NCI-H2081 (cell line): Measurements from ENCODE around the gene GPR22.

Experiments
- DNase-seq, 2 experiments: peaks; one replicate each; lab custom pipeline; 2025; lab: John Stamatoyannopoulos, UW

Gene GPR22

GRCh38 chr7:107479303-107479702 lies 9.4 kb downstream of the GPR22 start:
- DNase-seq: no peak

GRCh38 chr7:107480932-107481331 lies 11.1 kb downstream of the GPR22 start:
- DNase-seq: no peak

- no peak for DNase-seq
These were observed 12.7 kb downstream of the GPR22 start for GRCh38 chr7:107482571-107482970.

DNA sequence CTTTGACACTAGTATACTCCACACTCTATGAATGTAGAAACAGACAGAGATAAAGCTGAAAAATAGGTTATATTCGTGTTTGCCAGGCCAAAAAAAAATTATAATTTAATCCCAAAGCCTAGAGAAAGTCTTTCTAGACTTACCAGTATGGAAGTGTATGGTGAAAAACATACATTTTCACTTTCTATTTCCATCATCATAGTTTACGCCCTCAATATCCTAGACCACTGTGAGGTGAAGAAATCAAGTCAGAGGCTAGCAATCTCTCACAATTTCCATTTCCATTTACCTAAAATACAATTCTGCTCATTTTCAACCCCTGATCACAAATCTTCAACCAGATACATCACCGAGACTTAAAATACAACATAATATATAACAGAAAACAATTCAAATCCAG lies 16.2 kb downstream of the GPR22 start:
- DNase-seq: no peak

DNA sequence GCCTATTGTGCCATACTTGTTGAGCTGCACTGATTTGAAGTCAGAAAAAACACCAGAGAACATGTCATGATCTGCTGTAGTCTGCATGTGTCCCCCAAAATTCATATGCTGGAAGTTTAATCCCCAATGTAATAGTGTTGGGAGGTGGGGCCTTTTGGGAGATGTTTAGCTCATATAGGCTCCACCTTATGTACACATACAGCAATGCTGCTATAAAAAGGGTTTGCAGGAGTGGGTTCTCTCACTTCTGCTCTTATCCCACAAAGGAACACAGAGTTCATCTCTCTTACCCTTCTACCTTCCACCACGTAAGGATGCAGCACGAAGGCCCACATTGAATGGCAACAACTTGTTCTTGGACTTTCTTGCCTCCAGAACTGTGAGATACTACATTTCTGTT lies 23.0 kb downstream of the GPR22 start:
- DNase-seq: no peak

- peak in 1 of 2 experiments; percentile 22 for DNase-seq
These were observed 24.5 kb downstream of the GPR22 start for GRCh38 chr7:107494315-107494751.

DNA sequence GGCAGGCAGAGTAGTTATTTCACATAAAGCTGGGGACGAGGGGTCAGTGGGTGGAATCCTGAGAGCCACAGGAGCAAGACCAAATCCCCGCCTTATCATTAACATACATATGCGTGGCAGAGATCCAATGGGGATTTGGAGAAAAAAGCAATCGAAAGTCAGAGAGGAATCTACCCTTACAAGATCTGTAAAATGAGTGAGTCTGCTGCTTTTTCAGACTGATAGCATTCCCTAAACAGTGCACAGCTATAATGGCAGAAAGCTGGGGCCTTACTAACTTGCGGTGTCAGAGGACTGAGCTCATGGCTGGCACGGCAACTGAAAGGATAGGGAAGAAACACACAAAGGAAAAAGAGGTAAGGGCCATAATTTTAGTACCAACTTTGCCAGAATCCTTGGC lies 25.0 kb downstream of the GPR22 start:
- DNase-seq: no peak

GRCh38 chr7:107495516-107495915 lies 25.7 kb downstream of the GPR22 start:
- DNase-seq: no peak

DNA sequence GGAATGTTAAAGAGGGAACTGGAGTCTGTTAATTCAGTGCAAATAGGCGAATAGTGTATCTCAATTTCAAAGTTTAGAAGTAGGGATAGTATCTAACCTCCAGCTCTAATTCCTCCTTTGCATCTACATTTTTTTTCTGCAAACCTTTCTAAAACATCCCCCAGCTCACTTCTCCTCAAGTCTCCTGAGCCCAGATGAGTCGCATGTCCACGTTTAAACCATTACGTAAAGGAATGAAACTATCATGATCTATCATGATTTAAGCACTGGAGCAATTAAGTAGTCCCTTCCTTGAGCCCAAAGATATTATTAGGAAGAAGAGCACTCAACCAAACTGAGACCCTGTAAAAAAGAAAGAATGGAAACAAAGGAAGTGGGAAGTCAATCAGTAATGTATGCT lies 29.9 kb downstream of the GPR22 start:
- no peak for DNase-seq

- peak; percentile 21 to 60 for DNase-seq
These were observed 31.7 kb downstream of the GPR22 start for GRCh38 chr7:107501593-107501992.

DNA sequence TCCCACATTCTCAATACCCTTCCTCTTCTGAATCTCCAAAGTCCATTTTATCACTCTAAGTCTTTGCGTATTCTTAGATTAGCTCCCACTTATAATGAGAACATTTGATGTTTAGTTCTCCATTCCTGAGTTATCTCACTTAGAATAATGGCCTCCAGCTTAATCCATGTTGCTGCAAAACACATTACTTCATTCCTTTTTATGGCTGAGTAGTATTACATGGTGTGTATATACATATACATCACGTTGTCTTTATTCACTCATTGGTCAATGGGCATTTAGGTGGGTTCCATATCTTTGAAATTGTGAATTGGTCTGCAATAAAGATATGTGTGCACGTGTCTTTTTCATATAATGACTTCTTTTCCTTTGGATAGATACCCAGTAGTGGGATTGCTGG lies 32.3 kb downstream of the GPR22 start:
- DNase-seq: no peak

- DNase-seq: no peak
These were observed 32.9 kb downstream of the GPR22 start for GRCh38 chr7:107502797-107503196.

DNA sequence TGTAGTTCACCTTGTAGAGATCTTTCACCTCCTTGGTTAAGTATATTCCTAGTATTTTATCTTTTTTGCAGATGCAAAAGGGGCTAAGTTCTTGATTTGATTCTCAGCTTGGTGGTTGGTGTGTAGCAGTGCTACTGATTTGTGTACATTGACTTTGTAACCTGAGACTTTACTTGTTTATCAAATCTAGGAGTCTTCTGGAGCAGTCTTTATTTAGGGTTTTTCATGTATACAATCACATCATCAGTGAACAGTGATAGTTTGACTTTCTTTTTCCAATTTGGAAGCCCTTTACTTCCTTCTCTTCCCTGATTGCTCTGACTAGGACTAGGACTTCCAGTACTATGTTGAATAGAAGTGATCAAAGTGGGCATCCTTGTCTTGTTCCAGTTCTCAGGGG lies 33.8 kb downstream of the GPR22 start:
- no peak for DNase-seq

DNA sequence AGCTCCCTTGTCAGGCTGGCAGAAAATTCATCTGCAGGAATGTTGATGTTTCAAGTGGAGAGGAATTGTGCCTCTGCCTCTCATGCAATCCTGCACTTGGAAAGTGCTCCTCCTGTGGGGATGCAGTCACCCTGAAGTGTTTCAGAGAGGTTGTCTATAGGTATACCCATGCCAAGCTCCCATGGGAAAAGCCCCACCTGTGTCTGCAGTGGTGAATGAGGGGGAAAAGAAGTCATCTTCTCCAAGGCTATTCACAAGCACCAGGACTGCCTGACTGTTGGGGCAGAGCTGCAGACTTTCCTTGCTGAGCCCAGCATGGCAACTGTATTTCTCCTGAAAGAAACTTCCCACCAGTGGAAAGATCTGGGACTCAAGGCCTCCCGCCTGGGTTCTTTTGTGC lies 35.5 kb downstream of the GPR22 start:
- DNase-seq: no peak

DNA sequence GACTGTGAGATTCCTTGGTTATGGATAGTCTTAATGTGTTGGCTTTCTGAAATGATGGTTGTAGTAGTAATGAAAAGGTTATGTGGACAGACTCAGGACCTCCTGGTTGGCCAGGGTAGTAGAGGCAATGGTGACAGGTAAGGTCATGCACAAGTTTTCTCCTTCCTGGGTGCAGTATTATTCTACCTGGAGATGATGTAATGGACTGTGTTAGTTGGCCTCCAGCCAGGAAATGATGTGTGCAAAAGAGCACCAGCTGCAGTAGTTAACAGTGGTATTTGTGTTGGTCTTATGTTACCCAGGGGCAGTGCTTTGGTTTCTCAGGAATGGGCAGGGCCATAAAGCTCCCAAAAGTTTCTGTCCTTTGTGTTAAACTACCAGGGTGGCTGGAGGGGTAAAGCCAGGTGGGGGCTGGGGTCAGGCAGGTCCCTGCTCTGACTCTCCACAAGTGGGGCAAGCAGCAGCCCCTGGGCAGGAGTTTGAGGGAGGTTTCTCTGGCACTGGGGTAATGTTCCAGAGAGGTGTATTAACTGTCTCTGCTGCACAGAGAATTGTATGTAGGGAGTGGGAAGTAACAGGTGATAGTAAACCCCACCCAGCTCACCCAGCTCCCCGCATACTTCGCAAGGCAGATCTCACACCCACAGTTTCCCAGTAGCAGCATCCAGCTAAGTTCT lies 36.3 kb downstream of the GPR22 start:
- peak; percentile 90 to 93 for DNase-seq

GRCh38 chr7:107506674-107507339 lies 37.0 kb downstream of the GPR22 start:
- peak; percentile 70 to 78 for DNase-seq
